HCT116 (cell line): ENCODE measurements around the gene POU2F3. TPM values are rescaled to one million over a fixed set of nuclear protein-coding genes. Genes with fewer than 3 reads are reported as not detected.

Experiments used
- ATAC-seq: fragments of 200-7000 bp; cut with Tn5 transposase; 2 replicates; pipeline ENCODE4 v1.9.1; 2020; ENCODE audit warnings: mild to moderate bottlenecking, moderate library complexity
- BruUV-seq: library from RNA; stranded (reverse); fragments of 400-500 nt; replicated peaks from 2 replicates; lab custom pipeline; 2021; lab: Mats Ljungman, UMichigan
- CTCF ChIA-PET: fragments of 300-600 bp; sonication (Branson Sonifier 250); formaldehyde crosslinking; loops from one replicate; lab custom pipeline; 2021; ENCODE audit warnings: antibody characterized with exemption; lab: Charles Lee
- POLR2A ChIA-PET: fragments of 300-600, 350-600 bp; sonication (Branson Sonifier 250); formaldehyde crosslinking; loops from one replicate; lab custom pipeline; 2021; ENCODE audit warnings: antibody characterized with exemption; lab: Charles Lee
- RAD21 ChIA-PET, 2 experiments: fragments of 300-600 bp; sonication (Branson Sonifier 250); formaldehyde crosslinking; loops; one replicate each; lab custom pipeline; 2023; ENCODE audit warnings: low total read pairs in 2 of 2; ENCODE audit not compliant: uncharacterized antibody in 2 of 2, unreplicated experiment in 2 of 2, low non-redundant PET in 1 of 2; lab: Charles Lee
- DNase-seq: peaks from one replicate; pipeline ENCODE4 v3.0.0-alpha.2; 2010; ENCODE audit warnings: low read depth, low spot score
- H2AFZ ChIP-seq: fragments of 200-600 bp; shearing (Covaris generic), sonication (generic); 2 replicates; pipeline ENCODE4 v1.6.1; 2017; ENCODE audit warnings: low read depth, mixed run types, mixed read lengths, antibody characterized with exemption, low read length; ENCODE audit not compliant: poor library complexity, severe bottlenecking
- H3K27ac ChIP-seq: 2 replicates; pipeline ENCODE4 v1.5.1; 2012; ENCODE audit warnings: low read depth, low read length
- H3K27me3 ChIP-seq: fragments of 200-600 bp; sonication (generic); 2 replicates; pipeline ENCODE4 v1.6.1; 2016; ENCODE audit warnings: mixed run types, low read length, mixed read lengths; ENCODE audit not compliant: insufficient read depth
- H3K36me3 ChIP-seq, 2 experiments: fragments of 200-500 bp in 1 of 2; fragments of 200-600 bp in 1 of 2; sonication (Bioruptor generic) in 1 of 2; sonication (generic) in 1 of 2; 2 replicates each; pipeline versions ENCODE4 v1.5.1 to v1.6.1; 2014 to 2016; ENCODE audit warnings: low read length in 2 of 2, inconsistent platforms in 1 of 2, mixed read lengths in 1 of 2, mixed run types in 1 of 2; ENCODE audit not compliant: insufficient read depth in 2 of 2, control insufficient read depth in 1 of 2
- H3K4me1 ChIP-seq, 2 experiments: fragments of 200-600 bp in 1 of 2; sonication (generic) in 1 of 2; 2 replicates each; pipeline versions ENCODE4 v1.5.1 to v1.6.1; 2012 to 2017; ENCODE audit warnings: low read length in 2 of 2, inconsistent platforms in 1 of 2, mild to moderate bottlenecking in 1 of 2, mixed read lengths in 1 of 2, mixed run types in 1 of 2, moderate library complexity in 1 of 2; ENCODE audit not compliant: insufficient read depth in 2 of 2, control insufficient read depth in 1 of 2
- H3K4me2 ChIP-seq: fragments of 200-600 bp; sonication (generic); 2 replicates; pipeline ENCODE4 v1.6.1; 2017; ENCODE audit warnings: mixed run types, low read length, mixed read lengths
- H3K4me3 ChIP-seq, 2 experiments: fragments of 200-600 bp in 1 of 2; sonication (generic) in 1 of 2; replicated peaks in 1 of 2; 2 replicates each; pipeline ENCODE4 v1.5.1; 2011 to 2016; ENCODE audit warnings: low read length in 2 of 2, control low read depth in 1 of 2, low read depth in 1 of 2, mild to moderate bottlenecking in 1 of 2, mixed read lengths in 1 of 2, mixed run types in 1 of 2
- H3K79me2 ChIP-seq: fragments of 200-600 bp; sonication (generic); 2 replicates; pipeline ENCODE4 v1.6.1; 2017; ENCODE audit warnings: mild to moderate bottlenecking, mixed run types, low read length, moderate library complexity, mixed read lengths; ENCODE audit not compliant: insufficient read depth
- H3K9ac ChIP-seq: fragments of 200-600 bp; sonication (generic); 2 replicates; pipeline ENCODE4 v1.6.1; 2016; ENCODE audit warnings: low read length, mixed read lengths
- H3K9me2 ChIP-seq: fragments of 200-600 bp; sonication (generic), shearing (Covaris generic); 2 replicates; pipeline ENCODE4 v1.6.1; 2017; ENCODE audit warnings: mixed run types, mild to moderate bottlenecking, moderate library complexity; ENCODE audit not compliant: insufficient read depth
- H3K9me3 ChIP-seq, 2 experiments: fragments of 200-500 bp in 1 of 2; fragments of 200-600 bp in 1 of 2; sonication (Bioruptor generic) in 1 of 2; sonication (generic) in 1 of 2; 2 replicates each; pipeline ENCODE4 v1.6.1; 2014 to 2017; ENCODE audit warnings: low read length in 2 of 2, mixed read lengths in 2 of 2, inconsistent platforms in 1 of 2, low read depth in 1 of 2, mild to moderate bottlenecking in 1 of 2, mixed run types in 1 of 2, moderate library complexity in 1 of 2; ENCODE audit not compliant: control insufficient read depth in 1 of 2, insufficient read depth in 1 of 2
- H4K20me1 ChIP-seq: fragments of 200-600 bp; sonication (generic), shearing (Covaris generic); 2 replicates; pipeline ENCODE4 v1.6.1; 2017; ENCODE audit warnings: mixed run types, mild to moderate bottlenecking, moderate library complexity; ENCODE audit not compliant: insufficient read depth
- CEBPB ChIP-seq: IDR thresholded peaks from 2 replicates; pipeline ENCODE4 v1.6.1; 2012; ENCODE audit warnings: low read depth
- ELF1 ChIP-seq: IDR thresholded peaks from 2 replicates; pipeline ENCODE4 v1.6.1; 2012; ENCODE audit warnings: low read depth, borderline replicate concordance
- FOSL1 ChIP-seq: IDR thresholded peaks from 2 replicates; pipeline ENCODE4 v1.6.1; 2012; ENCODE audit warnings: low read depth
- JUND ChIP-seq: IDR thresholded peaks from 2 replicates; pipeline ENCODE4 v1.6.1; 2012
- POLR2A ChIP-seq: IDR thresholded peaks from 2 replicates; pipeline ENCODE4 v1.7.0; 2011; ENCODE audit warnings: borderline replicate concordance; ENCODE audit not compliant: insufficient read depth, insufficient read length; ENCODE audit errors: extremely low read depth
- POLR2AphosphoS5 ChIP-seq: IDR thresholded peaks from 2 replicates; pipeline ENCODE4 v1.6.1; 2011; ENCODE audit warnings: mild to moderate bottlenecking, low read depth, low read length, moderate library complexity
- SIN3A ChIP-seq: IDR thresholded peaks from 2 replicates; pipeline ENCODE4 v1.6.1; 2012; ENCODE audit warnings: low read depth
- SP1 ChIP-seq: IDR thresholded peaks from 2 replicates; pipeline ENCODE4 v1.6.1; 2012; ENCODE audit warnings: low read depth
- SRF ChIP-seq: IDR thresholded peaks from 2 replicates; pipeline ENCODE4 v1.6.1; 2012; ENCODE audit warnings: low read depth
- TCF7L2 ChIP-seq: IDR thresholded peaks from 2 replicates; pipeline ENCODE4 v1.7.0; 2011; ENCODE audit warnings: borderline replicate concordance, inconsistent platforms; ENCODE audit not compliant: insufficient read depth, insufficient read length; ENCODE audit errors: extremely low read depth
- YY1 ChIP-seq: IDR thresholded peaks from 2 replicates; pipeline ENCODE4 v1.6.1; 2011; ENCODE audit warnings: low read length, low read depth, moderate library complexity, mild to moderate bottlenecking; ENCODE audit not compliant: insufficient replicate concordance; ENCODE audit errors: extremely low read depth
- ZNF274 ChIP-seq: fragments of 200-500 bp; sonication (Bioruptor generic); IDR thresholded peaks from 2 replicates; pipeline ENCODE4 v1.6.1; 2014; ENCODE audit warnings: mild to moderate bottlenecking, low read depth, low read length, inconsistent platforms
- intact Hi-C: fragments of 100-400 bp; cut with micrococcal nuclease; formaldehyde crosslinking; loops from 2 replicates; pipeline ENCODE4 v1.10.0; 2022
- total RNA-seq: library from RNA; stranded (reverse); gene quantifications from one replicate; pipeline ENCODE4 v1.2.1, GENCODE V29; 2021; ENCODE audit not compliant: unreplicated experiment
- TF ChIP-seq, protein P1 (sequence below), 3 experiments: fragments of 200-600 bp in 1 of 3; sonication (generic) in 1 of 3; IDR thresholded peaks in 2 of 3; conservative IDR thresholded peaks in 1 of 3; 2 replicates each; pipeline ENCODE4 v1.5.1; 2012 to 2017; ENCODE audit warnings: low read depth in 2 of 3, low read length in 2 of 3, antibody characterized with exemption in 1 of 3, borderline replicate concordance in 1 of 3, control low read depth in 1 of 3, mild to moderate bottlenecking in 1 of 3, mixed read lengths in 1 of 3, mixed run types in 1 of 3, moderate library complexity in 1 of 3; ENCODE audit not compliant: insufficient read depth in 1 of 3
- TF ChIP-seq, protein P2 (sequence below): IDR thresholded peaks from 2 replicates; pipeline ENCODE4 v1.6.1; 2012

POU2F3 gene
- total RNA-seq, 1 experiment from 2014 or later = 0.15 TPM

DNA sequence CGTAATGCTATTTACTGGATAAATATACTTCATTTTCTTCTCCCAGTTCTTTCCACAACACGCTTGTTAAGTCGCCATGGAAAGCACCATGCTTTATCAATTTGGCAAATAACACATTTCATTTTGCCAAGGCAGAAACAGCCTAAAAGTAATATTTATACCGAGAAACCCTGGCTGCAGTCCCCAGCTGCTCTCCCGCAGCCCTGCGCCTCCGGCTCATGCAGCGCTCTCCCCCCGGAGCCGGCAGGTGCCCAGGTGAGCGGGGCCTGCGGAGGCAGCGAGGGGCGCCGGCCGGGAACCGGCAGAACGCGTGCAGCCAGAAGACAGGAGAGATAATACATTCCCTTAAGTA lies 95.6 kb downstream of the POU2F3 start:
- peaks cover 56 to 78% of the 10 kb centered on the region in 2 experiments for H3K4me1 ChIP-seq
- H3K4me2 ChIP-seq = peak overlapping the region; percentile 86
- no peaks in the 10 kb centered on the region for H3K9me2 ChIP-seq
- RAD21 ChIA-PET = no interaction called here
- no peaks in the 10 kb centered on the region for H3K36me3 ChIP-seq
- peaks cover 11% of the 10 kb centered on the region; the same call in 1 of the 2 replicates for H4K20me1 ChIP-seq
- TSS peak; percentile 83 for BruUV-seq
- peak overlapping the region; percentile 88 for H2AFZ ChIP-seq
- no peak for TF ChIP-seq SP1
- 0 out of 2 replicates have a peak, but pooled peaks have one; percentile 4 for TF ChIP-seq ELF1
- TF ChIP-seq, all 23 proteins: peak for 1
- H3K79me2 ChIP-seq = peaks cover 40% of the 10 kb centered on the region
- ATAC-seq (peak; percentile 34), DNase-seq (no peak)
- peak overlapping the region; percentile 91 for H3K27ac ChIP-seq
- H3K4me3 ChIP-seq = peak overlapping the region; percentile 52 to 87
- H3K9me3 ChIP-seq = no peaks in the 10 kb centered on the region
- CTCF ChIA-PET = interaction anchor here (0.7 to 1.8 kb wide), 10 partner anchors 8 to 96 kb away, joined by 3 to 6 read pairs (median 3); no protein-coding TSS in a partner anchor
- peak overlapping the region; percentile 62 for H3K9ac ChIP-seq
- POLR2A ChIA-PET = interaction anchor here (0.6 to 1.1 kb wide), 4 partner anchors 10 to 99 kb away, joined by 3 to 6 read pairs (median 4); partner anchors contain the start of gene TLCD5
- H3K27me3 ChIP-seq = no peaks in the 10 kb centered on the region
- intact Hi-C loops = loop anchor here (5.0 to 10.0 kb wide), 2 partner anchors 349 to 617 kb away; no protein-coding TSS in a partner anchor

DNA sequence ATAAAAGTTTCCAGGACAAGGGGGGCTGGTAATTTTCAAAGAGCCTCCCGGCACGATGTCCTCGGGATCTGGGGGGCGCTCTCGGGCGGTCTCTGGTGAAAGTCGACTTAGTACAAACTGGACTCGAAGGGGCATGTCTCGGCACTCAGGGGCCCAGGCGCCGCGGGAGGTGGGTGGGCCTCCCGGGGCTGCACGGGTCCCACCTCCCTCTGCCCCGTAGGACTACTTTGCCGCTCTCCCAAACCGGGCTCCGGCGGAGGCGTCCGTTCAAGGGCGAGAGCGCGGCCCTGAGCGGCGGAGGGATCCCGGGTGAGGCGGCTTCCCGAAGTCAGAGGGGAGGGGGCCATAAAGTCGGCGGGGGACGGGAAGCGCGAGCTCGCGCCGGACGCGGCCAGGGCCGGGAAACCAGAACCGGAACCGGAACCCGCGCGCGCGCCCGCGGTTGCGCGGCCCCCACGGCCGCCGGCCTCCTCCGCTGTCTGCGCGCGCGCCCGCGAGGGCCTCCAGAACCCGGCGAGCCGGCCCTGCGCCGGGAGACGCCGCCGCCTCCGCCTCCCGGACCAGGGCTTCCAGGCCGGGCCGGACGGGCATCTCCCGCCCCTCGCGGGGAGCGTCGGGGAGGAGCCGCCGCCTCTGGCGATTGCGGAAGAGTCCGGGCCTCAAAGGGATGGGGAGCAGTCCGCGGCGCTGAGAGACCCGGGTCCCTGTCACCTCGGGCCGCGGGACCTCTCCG lies 96.1 kb downstream of the POU2F3 start, which contains the start of gene ARHGEF12:
ARHGEF12 (plus strand) TSS at position 506 of the 733 bp plus-strand sequence. CDS start 831 bp downstream, outside the sequence.
- Histone ChIP-seq H3K4me1 (peaks cover 58 to 76% of the 10 kb centered on the region in 2 experiments), H4K20me1 (peaks cover 14% of the 10 kb centered on the region; the same call in 1 of the 2 replicates), H3K36me3 (no peaks in the 10 kb centered on the region), H3K4me2 (peak within 1 kb of the TSS; percentile 92), H3K79me2 (peaks cover 45% of the 10 kb centered on the region), H3K27ac (peak within 1 kb of the TSS; percentile 91), H3K9me3 (no peaks in the 10 kb centered on the region), H3K9ac (peak within 1 kb of the TSS; percentile 78), H3K9me2 (no peaks in the 10 kb centered on the region), H3K4me3 (peak within 1 kb of the TSS; percentile 77 to 87), H3K27me3 (no peaks in the 10 kb centered on the region), H2AFZ (peak within 1 kb of the TSS; percentile 88)
- no TSS peak for BruUV-seq
- ATAC-seq (peak; percentile 77), DNase-seq (peak; percentile 93)
- ChIA-PET CTCF (interaction anchor here (0.7 to 1.8 kb wide), 7 partner anchors 10 to 794 kb away, joined by 3 to 6 read pairs (median 3); no protein-coding TSS in a partner anchor), RAD21 (no interaction called here), POLR2A (interaction anchor here (0.6 to 1.2 kb wide), 5 partner anchors 11 to 100 kb away, joined by 3 to 6 read pairs (median 4); partner anchors contain the start of gene TLCD5)
- intact Hi-C loops = loop anchor here (2.0 to 10.0 kb wide), 3 partner anchors 97 to 616 kb away; no protein-coding TSS in a partner anchor
- TF ChIP-seq CEBPB (0 out of 2 replicates have a peak, but pooled peaks have one; percentile 41), ZNF274 (no peak), SRF (peak; percentile 37; the same call in 1 of the 2 replicates), TCF7L2 (peak; percentile 83), FOSL1 (no peak), POLR2A (peak; percentile 60), POLR2AphosphoS5 (peak; percentile 83), JUND (no peak; the same call in 1 of the 2 replicates), SIN3A (peak; percentile 84), ELF1 (peak; percentile 39; the same call in 1 of the 2 replicates), YY1 (peak; percentile 83), SP1 (peak; percentile 75)
- TF ChIP-seq, protein P1, sequence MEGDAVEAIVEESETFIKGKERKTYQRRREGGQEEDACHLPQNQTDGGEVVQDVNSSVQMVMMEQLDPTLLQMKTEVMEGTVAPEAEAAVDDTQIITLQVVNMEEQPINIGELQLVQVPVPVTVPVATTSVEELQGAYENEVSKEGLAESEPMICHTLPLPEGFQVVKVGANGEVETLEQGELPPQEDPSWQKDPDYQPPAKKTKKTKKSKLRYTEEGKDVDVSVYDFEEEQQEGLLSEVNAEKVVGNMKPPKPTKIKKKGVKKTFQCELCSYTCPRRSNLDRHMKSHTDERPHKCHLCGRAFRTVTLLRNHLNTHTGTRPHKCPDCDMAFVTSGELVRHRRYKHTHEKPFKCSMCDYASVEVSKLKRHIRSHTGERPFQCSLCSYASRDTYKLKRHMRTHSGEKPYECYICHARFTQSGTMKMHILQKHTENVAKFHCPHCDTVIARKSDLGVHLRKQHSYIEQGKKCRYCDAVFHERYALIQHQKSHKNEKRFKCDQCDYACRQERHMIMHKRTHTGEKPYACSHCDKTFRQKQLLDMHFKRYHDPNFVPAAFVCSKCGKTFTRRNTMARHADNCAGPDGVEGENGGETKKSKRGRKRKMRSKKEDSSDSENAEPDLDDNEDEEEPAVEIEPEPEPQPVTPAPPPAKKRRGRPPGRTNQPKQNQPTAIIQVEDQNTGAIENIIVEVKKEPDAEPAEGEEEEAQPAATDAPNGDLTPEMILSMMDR (IDR thresholded peaks at IDR 0.05 in 2 of 3, conservative IDR thresholded peaks at IDR 0.05 in 1 of 3; ENCODE audit: borderline replicate concordance in 1 of 3, insufficient read depth in 1 of 3, low read depth in 2 of 3, low read length in 2 of 3) = peak; percentile 21 to 51 (median 49); a peak in 4 of 6 replicates
- TF ChIP-seq, protein P2, sequence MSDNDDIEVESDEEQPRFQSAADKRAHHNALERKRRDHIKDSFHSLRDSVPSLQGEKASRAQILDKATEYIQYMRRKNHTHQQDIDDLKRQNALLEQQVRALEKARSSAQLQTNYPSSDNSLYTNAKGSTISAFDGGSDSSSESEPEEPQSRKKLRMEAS = peak; percentile 90
